ENCODE measurements around the gene ABCC4.

ABCC4 gene

GRCh38 chr13:95100525-95101433 lies 200.5 kb downstream of the ABCC4 start:
- no peak for DNase-seq

GRCh38 chr13:95099541-95099940 lies 201.7 kb downstream of the ABCC4 start:
- DNase-seq, result no peak

- DNase-seq, result no peak
Observed at GRCh38 chr13:95098916-95099315, 202.3 kb downstream of the ABCC4 start.

GRCh38 chr13:95091755-95092154 lies 209.5 kb downstream of the ABCC4 start:
- DNase-seq, result no peak

GRCh38 chr13:95087746-95088305 lies 213.4 kb downstream of the ABCC4 start:
- DNase-seq, result no peak

GRCh38 chr13:95086761-95087160 lies 214.5 kb downstream of the ABCC4 start:
- DNase-seq, result no peak

GRCh38 chr13:95083758-95084157 lies 217.5 kb downstream of the ABCC4 start:
- no peak for DNase-seq

GRCh38 chr13:95083066-95083465 lies 218.2 kb downstream of the ABCC4 start:
- DNase-seq, result no peak

- no peak for DNase-seq
Observed at GRCh38 chr13:95075506-95075905, 225.7 kb downstream of the ABCC4 start.

- no peak for DNase-seq
Observed at GRCh38 chr13:95074820-95075219, 226.4 kb downstream of the ABCC4 start.

- DNase-seq, result no peak
Observed at GRCh38 chr13:95073747-95074311, 227.4 kb downstream of the ABCC4 start.

GRCh38 chr13:95067303-95067702 lies 233.9 kb downstream of the ABCC4 start:
- DNase-seq, result no peak

GRCh38 chr13:95060014-95060519 lies 241.2 kb downstream of the ABCC4 start:
- DNase-seq, result no peak

GRCh38 chr13:95059306-95059705 lies 241.9 kb downstream of the ABCC4 start:
- DNase-seq, result no peak

- no peak for DNase-seq
Observed at GRCh38 chr13:95058680-95059079, 242.6 kb downstream of the ABCC4 start.

- DNase-seq, result no peak
Observed at GRCh38 chr13:95056266-95056665, 245.0 kb downstream of the ABCC4 start.

GRCh38 chr13:95050800-95051615 lies 250.2 kb downstream of the ABCC4 start:
- no peak for DNase-seq

- DNase-seq, result no peak
Observed at GRCh38 chr13:95049772-95050171, 251.5 kb downstream of the ABCC4 start.

GRCh38 chr13:95044452-95045205 lies 256.6 kb downstream of the ABCC4 start:
- no peak for DNase-seq

GRCh38 chr13:95039415-95039814 lies 261.8 kb downstream of the ABCC4 start:
- DNase-seq, result no peak

GRCh38 chr13:95038949-95039348 lies 262.3 kb downstream of the ABCC4 start:
- no peak for DNase-seq

Measured in right forelimb (tissue), 1 donor.